GM13977 (cell line): ENCODE data around the gene DOC2A.
A peak's percentile ranks its signal among the peaks of the same experiment; 100 is the strongest.
"Not testable (repeated sequence)": the region's sequence is repeated elsewhere in the genome, so short reads cannot be mapped to it uniquely, and the experiment has no call there.

ENCODE experiments used
- DNase-seq: peaks from one replicate; pipeline ENCODE4 v3.0.0; 2012; ENCODE audit warnings: low spot score
- in situ Hi-C: fragments of 300-500 bp; cut with MboI; formaldehyde crosslinking; loops from one replicate; pipeline ENCODE4 v1.12.0; 2022; ENCODE audit warnings: low sequenced_read_pairs, low pct_unique_long_range_greater_than_20kb, mixed read lengths, inconsistent platforms; ENCODE audit not compliant: unreplicated experiment
- TF ChIP-seq, protein P1 (sequence below): IDR thresholded peaks from 2 replicates; pipeline ENCODE4 v1.5.1; 2012; ENCODE audit warnings: mild to moderate bottlenecking, control low read depth; ENCODE audit not compliant: insufficient read depth; ENCODE audit errors: extremely low read depth, missing control alignments

Gene DOC2A

DNA sequence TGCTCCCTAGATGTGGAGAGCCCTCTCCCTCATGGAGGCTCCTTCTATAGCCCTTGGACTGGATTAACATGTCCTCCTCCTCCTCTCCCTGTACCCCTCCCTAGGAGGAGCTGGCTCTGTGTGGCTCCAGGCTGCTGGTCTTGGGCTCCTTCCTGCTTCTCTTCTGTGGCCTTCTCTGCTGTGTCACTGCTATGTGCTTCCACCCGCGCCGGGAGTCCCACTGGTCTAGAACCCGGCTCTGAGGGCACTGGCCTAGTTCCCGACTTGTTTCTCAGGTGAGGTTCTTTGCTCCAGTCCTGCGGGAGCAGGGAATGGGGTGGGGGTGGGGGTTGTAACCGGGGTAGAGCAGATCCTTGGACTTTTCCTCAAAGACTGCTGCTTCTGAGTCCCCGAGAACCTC, 39.5 kb downstream of the DOC2A start:
- DNase-seq, result no peak
- TF ChIP-seq, protein P1, sequence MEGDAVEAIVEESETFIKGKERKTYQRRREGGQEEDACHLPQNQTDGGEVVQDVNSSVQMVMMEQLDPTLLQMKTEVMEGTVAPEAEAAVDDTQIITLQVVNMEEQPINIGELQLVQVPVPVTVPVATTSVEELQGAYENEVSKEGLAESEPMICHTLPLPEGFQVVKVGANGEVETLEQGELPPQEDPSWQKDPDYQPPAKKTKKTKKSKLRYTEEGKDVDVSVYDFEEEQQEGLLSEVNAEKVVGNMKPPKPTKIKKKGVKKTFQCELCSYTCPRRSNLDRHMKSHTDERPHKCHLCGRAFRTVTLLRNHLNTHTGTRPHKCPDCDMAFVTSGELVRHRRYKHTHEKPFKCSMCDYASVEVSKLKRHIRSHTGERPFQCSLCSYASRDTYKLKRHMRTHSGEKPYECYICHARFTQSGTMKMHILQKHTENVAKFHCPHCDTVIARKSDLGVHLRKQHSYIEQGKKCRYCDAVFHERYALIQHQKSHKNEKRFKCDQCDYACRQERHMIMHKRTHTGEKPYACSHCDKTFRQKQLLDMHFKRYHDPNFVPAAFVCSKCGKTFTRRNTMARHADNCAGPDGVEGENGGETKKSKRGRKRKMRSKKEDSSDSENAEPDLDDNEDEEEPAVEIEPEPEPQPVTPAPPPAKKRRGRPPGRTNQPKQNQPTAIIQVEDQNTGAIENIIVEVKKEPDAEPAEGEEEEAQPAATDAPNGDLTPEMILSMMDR, result no peak
- in situ Hi-C loops, result no loop called here

DNA sequence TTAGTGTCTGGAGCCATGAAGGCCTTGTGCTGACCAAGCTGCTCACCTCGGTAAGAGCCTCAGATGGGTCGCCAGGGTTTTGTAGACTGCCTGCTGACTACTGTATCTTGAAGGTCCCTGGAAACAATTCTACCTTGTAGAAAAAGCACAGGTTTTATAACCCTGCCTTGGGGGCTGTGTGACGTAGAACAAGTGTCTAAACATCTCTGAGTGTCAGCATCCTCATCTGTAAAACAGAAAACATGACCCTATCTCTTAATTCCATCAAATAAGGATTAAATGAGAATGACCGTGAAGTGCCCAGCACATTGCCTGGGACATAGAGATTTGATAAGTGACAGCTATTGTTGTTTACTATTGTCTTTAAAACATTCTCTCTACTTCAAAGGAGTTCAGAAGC, 42.6 kb downstream of the DOC2A start:
- TF ChIP-seq, protein P1, result no peak
- DNase-seq, result no peak
- in situ Hi-C loops, result no loop called here

DNA sequence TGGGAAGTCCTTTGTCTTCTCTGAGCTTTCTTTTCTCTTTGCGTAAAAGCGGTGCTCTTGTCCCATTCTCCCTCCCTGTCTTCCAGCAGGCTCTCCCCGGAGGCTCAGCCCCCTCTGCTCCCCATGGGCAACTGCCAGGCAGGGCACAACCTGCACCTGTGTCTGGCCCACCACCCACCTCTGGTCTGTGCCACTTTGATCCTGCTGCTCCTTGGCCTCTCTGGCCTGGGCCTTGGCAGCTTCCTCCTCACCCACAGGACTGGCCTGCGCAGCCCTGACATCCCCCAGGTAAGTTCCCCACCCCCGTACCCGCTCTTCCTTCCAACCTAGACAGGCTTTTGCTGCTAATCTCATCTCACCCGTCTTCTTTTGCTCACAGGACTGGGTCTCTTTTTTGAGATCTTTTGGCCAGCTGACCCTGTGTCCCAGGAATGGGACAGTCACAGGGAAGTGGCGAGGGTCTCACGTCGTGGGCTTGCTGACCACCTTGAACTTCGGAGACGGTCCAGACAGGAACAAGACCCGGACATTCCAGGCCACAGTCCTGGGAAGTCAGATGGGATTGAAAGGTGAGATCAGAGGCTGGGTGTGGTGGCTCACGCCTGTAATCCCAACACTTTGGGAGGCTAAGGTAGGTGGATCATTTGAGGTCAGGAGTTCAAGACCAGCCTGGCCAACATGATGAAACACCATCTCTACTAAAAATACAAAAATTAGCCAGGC, 47.6 kb downstream of the DOC2A start:
- no peak for DNase-seq
- TF ChIP-seq, protein P1, result no peak
- in situ Hi-C loops, result no loop called here

DNA sequence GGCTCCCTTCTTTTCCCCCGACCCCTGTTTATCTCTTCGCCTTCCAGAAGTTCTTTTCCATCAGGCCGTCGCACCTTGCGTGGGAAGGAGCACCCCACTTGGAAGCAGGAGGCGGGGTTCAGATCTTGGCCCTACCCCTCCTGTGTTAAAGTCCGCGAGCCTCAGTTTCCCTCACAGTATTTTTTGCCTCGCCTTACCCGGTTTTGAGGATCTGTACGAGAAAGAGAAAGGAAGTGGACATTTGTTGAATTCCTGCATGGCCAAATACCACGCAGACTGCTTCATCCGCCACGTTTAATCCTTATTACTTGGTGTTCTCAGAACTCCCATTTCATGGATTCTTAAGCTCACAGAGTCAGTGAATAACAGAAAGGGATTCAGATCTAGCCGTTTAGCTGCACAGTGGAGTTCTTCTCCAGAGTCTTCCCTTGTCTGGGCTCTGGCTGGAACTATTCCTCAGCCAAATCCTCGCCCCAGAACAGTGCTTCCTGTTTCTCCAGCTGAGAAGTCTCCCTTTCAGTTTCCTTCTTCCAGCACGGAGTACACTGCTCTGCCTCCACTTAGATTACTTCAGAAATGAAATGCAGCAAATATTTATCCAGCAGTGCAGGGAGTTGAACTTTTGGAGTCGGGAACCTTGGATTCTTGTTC, 48.4 kb downstream of the DOC2A start:
- no peak for DNase-seq
- in situ Hi-C loops, result no loop called here
- TF ChIP-seq, protein P1, result no peak

DNA sequence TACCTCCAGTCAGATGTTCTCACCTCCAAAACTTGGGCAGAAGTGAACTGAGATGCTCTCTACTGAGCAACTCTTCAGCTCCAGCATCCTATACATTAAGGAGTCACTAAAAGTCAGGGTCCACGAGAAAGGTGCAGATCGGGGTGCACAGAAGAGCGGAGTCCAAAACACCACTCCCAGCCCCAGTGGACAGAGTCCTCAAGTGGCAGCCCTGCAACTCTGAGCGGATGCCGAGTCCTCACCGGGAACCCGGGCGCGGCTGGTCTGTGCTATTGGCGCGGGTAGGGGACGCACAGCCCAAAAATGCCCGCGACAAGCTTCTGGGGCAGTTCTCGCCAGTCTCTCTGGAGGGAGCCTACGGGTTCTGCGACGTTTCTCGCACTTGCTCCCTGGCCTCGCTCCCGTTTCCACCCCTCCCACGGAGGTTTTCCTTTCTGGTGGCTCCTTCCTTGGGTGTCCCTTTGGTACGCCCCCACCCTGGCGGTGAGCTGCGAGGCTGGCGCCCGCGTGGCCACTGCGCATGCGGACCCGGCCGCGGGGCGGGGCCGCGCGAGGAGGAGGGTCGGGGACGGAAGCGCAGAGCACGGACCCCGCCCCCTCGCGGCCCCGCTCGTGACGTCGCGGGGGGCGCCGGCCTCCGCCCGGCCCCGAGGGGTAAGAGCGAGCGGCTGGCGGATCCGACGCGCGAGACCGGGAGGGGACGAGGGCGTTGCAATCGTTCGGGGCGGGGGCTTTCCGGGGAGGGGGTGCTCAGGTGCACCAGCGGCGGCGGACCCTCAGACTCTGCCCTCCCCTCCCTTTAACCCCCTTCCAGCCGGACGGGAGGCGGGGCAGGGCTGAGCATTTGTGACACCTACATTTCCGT, 49.1 kb downstream of the DOC2A start, which contains the start of gene TMEM219:
TSS of gene TMEM219 (plus strand) at position 601 of the 865 bp plus-strand sequence. CDS start 1,065 bp downstream, outside the sequence.
- DNase-seq, result peak; percentile 99
- in situ Hi-C loops, result no loop called here
- TF ChIP-seq, protein P1, result peak; percentile 5

DNA sequence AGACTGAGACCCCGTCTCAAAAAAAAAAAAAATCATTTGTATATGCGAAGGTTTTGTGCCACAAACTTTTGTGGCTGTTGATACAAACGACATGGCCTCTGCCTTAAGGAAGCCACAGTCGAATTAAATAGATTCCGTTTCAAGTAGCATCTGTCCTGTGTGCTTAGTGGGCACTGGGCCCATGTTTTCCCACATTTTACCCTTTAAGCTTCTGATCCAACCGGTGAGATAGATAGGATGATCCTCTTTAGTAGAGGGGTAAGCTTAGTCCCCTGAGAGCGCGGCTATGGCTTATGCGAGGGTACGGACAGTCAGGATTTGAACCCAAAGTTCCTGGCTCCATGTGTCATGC, 49.7 kb downstream of the DOC2A start:
- in situ Hi-C loops, result no loop called here
- TF ChIP-seq, protein P1, result no peak
- no peak for DNase-seq

DNA sequence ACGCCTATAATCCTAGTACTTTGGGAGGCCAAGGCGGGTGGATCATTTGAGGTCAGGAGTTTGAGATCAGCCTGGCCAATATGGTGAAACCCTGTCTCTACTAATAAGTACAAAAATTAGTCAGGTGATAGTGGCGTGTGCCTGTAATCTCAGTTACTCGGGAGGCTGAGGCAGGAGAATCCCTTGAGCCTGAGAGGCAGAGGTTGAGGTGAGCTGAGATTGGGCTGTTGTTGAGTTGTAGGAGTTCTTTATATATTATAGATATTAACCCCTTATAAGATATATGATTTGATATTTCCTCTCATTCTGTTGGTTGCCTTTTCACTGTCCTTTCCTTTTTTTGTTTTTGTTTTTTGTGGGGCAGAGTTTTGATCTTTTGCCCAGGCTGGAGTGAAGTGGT, 51.0 kb downstream of the DOC2A start:
- DNase-seq, in situ Hi-C loops: not testable (repeated sequence)
